Transverse colon (tissue), 4 donors: ENCODE results near the gene CLIC4.
"Not testable (repeated sequence)": the region's sequence is repeated elsewhere in the genome, so short reads cannot be mapped to it uniquely, and the experiment has no call there.

Source experiments
- POLR2A ChIP-seq: fragments of 450-650 bp; IDR thresholded peaks from one replicate; pipeline ENCODE4 v1.6.1; 2016; ENCODE audit warnings: antibody characterized with exemption, mild to moderate bottlenecking, moderate library complexity
- POLR2AphosphoS5 ChIP-seq, 3 donors: sonication (generic); formaldehyde crosslinking; IDR thresholded peaks; one replicate each; pipeline ENCODE4 v1.6.1; 2016; ENCODE audit warnings: antibody characterized with exemption in 3 of 3
- TF ChIP-seq, protein P1 (sequence below), 5 experiments: fragments of 200-600 bp in 3 of 5; fragments of 450-650 bp in 2 of 5; sonication (generic) in 3 of 5; IDR thresholded peaks; 1 replicate in 2 of 5; 2 replicates in 3 of 5; pipeline ENCODE4 v1.5.1; 2016 to 2017; ENCODE audit warnings: antibody characterized with exemption in 5 of 5, inconsistent platforms in 3 of 5, mild to moderate bottlenecking in 2 of 5, moderate library complexity in 1 of 5

DNA sequence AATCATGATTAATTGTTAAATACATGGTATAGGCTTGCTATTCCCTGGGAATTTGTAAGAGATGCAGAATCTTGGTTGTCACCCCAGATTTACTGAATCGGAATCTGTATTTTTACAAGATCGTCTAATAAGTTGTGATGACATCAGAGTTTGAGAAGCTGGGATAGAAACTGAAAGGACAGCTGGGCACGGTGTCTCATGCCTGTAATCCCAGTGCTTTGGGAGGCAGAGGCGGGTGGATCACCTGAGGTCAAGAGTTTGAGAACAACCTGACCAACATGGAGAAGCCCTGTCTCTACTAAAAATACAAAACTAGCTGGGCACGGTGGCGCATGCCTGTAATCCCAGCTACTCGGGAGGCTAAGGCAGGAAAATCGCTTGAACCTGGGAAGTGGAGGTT, 35.4 kb downstream of the CLIC4 start:
- TF ChIP-seq POLR2AphosphoS5 (IDR thresholded peaks at IDR 0.05); POLR2A: not testable (repeated sequence)
- TF ChIP-seq, protein P1, sequence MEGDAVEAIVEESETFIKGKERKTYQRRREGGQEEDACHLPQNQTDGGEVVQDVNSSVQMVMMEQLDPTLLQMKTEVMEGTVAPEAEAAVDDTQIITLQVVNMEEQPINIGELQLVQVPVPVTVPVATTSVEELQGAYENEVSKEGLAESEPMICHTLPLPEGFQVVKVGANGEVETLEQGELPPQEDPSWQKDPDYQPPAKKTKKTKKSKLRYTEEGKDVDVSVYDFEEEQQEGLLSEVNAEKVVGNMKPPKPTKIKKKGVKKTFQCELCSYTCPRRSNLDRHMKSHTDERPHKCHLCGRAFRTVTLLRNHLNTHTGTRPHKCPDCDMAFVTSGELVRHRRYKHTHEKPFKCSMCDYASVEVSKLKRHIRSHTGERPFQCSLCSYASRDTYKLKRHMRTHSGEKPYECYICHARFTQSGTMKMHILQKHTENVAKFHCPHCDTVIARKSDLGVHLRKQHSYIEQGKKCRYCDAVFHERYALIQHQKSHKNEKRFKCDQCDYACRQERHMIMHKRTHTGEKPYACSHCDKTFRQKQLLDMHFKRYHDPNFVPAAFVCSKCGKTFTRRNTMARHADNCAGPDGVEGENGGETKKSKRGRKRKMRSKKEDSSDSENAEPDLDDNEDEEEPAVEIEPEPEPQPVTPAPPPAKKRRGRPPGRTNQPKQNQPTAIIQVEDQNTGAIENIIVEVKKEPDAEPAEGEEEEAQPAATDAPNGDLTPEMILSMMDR (IDR thresholded peaks at IDR 0.05): not testable (repeated sequence)
